Measurements from ENCODE around the gene FBP1.

Gene FBP1

DNA sequence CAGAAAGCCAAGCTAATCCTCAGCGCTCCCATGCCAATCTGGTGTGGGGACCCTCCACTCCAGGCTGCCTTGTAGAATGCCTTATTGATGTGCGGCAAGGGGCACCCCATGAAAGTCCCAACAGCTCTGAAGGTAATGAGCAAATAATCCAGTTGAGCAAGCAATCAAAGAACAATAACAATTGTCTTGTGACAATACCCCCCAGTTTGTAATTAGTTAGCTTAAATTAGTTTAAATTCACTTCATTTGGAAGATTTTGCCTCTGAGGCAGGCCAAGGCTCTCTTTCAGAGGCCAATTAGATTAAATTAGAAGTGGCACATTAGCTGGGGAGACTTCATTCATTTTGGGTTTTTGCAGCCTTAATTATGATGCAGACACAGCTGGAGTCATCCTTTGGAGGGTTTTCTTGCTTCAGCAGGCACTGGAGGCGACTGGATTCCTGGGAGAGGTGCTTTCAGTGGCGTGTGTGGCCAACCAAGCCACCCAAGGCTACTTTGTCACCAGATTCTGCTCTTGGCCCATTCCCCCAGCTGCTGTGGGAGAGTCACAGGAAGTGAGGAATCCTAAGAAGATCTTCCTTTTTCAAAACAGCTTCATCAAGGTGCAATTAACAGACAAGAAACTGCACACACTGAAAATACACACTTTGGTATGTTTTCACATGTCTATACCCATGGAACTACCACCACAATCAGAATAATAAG, 17.9 kb upstream of the FBP1 start:
- no peak for DNase-seq

DNA sequence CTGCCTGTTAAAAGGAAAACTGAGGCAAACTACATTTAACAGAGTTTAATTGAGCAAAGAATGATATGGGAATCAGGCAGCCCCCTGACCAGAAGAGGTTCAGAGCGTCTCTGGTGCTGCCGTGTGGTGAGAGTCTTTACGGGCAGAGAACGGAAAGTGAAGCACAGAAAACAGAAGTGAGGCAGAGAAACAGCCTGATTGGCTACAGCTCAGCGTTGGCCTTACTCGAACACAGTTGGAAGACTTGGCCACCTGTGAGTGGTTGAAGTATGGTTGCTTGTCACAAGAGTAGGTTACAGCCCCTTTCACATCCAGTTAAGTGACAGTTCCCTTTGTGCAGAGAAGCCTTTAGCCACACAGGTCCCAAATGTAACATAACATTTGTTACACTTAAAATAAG, 16.9 kb upstream of the FBP1 start:
- no peak for DNase-seq

DNA sequence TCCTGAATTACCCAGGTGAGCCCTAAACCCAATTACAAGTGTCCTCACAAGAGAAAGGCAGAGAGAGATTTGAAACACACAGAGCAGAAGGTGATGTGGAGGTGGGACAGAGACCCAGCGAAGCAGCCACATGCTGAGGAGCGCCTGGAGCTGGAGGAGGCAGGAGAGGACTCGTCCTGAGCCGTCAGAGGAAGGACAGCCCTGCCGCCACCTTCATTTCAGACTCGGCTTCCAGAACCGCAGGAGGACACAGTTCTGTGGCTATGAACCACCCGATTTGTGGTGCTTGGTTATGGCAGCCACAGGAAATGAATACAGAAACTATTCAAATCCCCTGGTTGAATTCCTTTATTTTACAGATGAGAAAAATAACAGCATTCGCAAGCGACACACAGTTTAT, 16.4 kb upstream of the FBP1 start:
- DNase-seq = no peak

DNA sequence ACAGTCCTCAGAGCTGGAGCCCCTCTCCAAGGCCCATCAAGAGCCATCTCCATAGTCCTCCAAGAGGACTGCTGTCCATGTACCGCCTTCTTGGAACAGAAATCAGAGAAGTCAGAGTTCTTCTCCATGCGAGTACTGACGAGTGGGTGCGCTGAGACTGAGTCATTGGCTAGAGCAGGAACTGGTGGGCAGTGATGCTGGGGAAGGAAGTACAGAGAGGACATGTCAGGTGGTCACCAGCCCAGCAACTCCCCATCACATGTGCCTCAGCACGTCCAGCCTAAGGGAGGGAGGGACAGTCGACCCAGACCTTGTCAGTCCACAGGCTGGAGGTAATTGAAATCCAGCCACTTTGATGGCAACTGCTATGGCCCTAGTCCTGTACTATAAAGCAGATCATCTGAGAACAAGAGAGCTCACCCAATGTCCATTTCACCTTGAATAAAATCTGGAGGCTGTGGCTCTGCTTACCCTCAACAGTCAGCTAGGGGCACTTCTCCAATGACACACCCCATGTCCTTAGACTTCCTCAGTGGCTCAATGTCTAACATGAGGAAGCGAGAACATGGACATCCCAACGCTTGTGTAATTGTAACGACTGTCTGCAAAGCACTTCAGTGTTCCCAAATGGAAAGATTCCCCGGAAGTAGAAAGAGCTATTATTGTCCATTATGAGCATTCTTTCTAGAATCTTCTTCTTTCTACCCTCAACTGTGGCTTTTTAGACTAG, 15.0 kb upstream of the FBP1 start:
- no peak for DNase-seq

DNA sequence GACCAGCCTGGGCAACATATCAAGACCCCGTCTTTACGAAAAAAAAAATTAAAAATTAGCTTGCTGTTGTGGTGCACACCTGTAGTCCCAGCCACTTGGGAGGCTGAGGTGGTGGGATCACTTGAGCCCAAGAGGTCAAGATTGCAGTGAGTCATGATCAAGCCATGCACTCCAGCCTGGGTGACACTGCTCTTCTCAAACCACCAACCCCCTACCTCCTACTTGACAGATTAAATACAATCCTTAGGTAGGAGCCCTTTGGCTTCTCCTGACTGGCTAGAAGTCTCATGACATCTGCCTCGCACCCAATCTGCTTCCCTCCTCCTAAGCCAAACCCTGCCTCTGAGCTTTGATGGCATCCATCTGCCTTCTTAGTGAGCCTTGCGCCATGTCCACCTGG, 11.6 kb upstream of the FBP1 start:
- no peak for DNase-seq

DNA sequence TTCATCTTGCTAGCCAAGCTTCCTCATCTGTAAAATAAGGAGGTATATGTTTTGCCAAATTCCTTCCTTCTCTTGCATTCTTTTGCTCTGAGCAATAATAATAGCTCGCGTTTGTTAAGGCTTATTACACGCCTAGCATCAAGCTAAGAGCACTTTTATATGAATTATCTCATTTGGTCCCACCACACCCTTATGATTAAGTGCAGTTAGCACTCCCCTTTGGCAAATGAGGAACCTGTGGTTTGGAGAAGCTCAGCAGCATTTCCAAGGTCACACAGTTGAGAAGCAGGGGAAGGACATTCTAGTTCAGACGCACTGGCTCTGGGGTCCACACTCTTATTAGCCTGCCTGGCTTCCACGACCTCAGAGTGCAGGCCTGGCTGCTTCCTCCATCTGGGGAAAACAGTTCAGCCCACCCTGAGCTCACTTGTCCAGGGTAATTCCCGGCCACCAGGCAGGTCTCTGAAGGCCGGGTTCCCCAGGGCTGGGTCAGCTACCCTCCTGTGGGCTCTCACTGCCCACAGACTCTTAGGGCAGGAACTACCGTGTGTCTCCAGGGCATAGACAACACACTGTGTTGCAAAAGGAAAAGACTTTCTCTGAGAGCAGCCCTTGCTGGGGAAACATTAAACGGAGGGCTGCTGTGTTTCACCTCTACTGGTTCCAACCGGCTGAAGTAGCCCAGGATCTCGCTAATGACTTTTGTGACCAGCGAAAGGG, 9.9 kb upstream of the FBP1 start:
- DNase-seq = no peak

DNA sequence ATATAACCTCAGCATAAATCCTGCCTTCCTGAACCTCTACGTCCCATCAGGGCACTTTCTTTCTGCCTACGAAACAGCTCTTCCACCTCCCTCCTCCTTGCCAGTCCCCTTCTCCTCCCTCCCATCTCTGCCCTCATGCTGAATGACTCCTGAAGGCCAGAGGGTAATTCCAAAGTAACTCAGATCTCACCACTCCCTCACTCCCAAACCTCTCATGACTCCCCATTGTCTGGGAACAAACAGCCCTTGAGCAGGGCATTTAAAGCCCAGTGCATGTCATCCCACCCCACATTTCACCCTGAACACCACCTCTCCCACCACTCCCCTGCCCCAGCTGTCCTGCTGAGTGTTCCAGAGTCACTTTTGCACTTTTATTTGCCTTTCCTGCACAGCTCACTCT, 8.9 kb upstream of the FBP1 start:
- no peak for DNase-seq

DNA sequence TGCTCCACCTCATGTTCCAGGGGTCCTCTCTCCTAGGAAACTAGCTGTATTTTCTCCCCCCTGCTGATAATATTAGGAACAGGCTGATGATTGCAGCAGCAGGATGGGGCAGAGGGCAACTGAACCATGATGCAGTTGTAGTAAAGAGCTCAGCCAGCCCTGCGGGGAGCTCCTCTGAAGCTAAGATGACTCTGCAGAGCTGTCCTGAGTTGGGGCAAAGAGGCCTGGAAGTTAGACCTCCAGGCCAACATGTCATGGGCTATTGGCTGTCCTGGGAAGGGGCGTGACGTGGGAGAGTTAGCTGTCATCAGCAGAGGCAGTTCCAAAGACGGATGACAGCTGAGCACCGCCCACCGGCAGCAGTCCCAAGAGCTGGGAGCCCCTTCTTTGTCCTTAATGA, 6.6 kb upstream of the FBP1 start:
- no peak for DNase-seq

DNA sequence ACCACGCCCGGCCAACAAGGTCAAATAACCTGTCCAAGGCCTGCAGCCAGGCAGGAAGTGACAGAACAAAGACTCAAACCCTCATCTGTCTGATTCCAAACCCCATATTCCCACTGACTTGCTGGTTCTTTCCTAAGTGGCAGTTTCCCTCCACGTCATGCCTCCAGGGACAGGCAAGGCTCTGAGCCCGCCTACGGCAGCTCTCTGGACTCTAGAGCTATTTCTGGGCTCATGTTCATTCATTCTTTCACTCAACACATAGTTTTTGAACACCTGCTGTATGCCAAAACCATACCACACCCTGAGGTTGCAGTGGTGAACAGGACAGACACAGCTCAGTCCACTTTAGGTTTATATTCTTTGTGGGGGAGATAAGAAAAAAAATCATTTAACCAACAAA, 5.2 kb upstream of the FBP1 start:
- DNase-seq = no peak

DNA sequence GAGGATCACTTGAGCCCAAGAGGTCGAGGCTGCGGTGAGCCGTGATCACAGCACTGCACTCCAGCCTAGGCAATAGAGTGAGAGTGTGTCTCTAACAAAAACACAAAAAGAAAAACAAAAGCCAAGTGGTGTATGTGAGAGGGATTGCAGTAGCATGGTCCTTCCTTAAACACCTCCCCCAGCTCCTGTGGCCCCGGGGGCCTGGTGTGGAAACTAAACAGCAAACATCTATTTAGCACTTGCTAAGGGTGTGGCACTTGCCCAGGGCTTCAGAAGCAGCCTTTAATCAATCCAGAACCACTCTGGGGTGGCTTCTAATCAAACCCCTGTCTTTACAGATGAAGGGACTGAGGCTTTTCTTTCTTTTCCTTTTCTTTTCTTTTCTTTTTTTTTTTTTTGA, 4.4 kb upstream of the FBP1 start:
- DNase-seq = no peak

DNA sequence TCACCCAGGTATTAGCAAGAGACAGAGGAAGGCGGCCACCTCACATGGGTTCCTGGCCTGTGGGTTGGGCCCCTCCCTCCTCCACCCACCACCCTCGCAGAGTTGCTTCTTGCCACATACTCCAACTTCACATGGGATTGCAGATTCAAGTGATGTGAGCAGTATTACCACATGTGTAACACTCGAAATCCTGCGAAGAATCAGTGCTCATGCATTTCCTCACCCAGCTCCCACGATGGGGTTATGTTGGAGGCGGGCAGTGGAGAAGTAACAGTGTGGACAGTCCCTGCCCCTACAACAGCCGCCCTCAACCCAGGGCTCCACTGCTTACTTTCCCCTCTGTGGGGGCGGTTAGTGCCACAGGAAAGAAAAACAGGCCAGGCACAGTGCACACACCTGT, 3.9 kb upstream of the FBP1 start:
- DNase-seq = no peak

DNA sequence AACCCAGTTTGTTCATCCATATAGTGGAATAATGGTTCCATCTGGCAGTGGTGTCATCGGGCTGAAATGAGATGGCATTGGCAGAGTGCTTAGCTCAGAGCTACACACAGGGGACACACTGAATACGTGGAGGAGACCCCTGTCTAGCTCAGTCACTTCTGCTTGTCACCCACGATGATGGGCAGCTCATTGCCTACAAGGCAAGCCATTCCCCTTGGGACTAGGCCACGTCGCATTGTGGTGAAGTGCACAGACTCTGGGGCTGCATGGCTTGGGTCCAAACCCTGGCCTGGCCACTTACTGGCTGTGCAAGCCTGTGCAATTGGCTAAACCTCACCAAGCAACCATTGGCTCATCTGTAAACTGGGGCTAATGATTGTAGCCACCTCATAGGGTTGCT, 3.2 kb upstream of the FBP1 start:
- no peak for DNase-seq

DNA sequence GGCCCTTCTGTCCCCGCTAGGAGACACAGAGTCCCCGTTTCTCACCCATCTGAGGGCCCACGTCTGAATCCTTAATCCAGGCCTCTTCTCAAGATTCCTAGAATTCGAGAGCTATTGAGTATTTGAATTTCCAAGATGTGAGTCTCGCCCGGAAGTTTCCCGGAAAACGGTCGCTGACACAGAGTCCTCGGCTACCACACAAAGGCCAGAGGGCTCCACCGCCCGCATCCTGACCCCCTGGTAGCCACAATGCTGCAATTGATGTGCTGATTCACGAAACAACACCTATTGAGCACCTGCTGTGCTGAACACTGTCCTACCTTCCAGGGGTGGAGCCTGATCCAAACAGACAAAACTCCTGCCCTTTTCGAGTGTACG, 670 bp upstream of the FBP1 start:
- DNase-seq = no peak

DNA sequence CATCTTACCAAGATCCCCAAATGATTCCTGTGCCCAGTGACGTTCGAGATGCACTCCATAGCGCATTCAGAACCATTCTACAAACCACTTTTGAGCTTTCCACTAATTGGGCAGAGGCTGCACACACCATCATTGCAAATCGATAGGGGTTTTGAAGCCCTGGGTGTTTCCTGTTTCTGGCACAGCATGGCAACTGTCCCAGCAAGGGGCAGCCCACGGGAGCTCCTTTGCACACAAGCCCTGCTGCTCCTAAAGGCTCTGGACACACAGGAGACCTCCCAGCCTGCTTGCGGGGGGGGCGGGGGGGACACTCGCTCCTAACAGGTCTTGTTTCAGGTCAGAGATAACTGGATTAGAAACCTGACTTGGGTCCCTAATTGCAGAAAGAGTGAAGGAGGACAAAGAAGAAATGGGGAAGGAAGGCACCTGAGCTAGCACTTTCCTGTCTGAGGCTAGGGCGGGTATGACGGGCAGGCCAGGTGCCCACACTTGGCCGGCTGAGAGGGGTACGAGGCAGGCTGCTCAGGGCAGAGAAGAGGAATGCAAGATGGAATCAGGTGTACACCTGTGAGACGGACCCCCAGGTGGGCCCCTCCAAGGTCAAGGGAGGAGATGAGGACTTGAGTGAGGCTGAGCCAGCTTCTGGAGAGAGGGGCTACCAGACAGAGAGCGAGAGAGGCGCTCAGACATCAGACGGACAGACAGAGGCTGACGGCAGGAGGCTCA, 820 bp downstream of the FBP1 start:
- DNase-seq = no peak

DNA sequence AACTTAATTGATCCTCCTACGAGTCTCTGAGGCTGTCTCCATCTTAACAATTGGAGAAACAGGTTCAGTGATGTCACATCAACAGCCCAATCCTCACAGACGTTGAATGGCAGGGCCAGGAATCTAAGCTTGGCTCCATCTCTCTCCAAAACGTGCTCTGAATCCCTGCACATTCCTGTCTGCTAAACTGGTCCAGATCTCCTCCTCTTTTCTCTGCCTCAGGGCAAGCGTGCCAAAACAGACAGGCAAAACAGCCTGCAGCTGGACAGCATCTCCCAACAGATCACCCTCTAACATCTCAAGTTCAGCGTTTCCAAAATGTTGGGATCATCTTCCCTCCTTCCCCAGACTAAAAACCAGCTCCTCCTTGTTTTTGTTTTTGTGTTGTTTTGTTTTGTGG, 6.6 kb downstream of the FBP1 start:
- no peak for DNase-seq

DNA sequence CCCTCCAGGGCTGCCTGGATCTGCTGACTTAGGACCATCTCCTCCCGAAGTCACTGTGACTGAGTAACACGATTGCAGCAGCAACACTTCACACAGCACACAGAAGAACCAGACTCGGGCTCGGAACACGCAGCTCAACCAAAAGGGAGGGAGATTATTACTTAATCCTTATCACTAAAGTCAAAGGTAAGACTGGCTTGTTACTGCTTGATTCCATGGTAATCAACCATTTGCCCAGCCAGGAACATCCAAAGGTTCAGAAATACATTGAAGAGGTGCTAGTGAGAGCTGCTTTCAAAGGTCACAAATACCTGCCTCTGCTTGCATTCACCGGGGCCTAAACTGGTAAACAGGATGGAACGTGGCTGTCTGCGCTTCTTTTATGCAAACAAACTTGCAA, 7.7 kb downstream of the FBP1 start:
- no peak for DNase-seq

DNA sequence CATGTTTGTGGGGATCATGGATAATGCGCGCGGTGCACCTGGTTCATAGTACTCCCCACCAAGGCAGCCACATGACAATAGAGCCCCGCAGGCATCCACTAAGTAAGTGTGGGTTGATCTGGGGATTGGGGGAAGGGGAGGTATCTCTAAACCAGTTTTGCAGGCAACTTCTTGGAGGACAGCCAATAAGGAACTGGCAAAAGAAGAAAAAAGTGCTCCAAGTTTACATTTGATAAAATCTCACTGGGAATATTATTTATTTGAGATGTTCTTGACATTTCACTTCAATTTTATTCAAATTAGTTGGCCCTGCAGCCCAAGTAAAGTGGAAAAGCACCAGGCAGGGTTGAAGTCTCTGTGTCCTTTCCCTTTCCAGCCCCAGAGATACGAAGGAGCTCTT, 8.5 kb downstream of the FBP1 start:
- DNase-seq = no peak

DNA sequence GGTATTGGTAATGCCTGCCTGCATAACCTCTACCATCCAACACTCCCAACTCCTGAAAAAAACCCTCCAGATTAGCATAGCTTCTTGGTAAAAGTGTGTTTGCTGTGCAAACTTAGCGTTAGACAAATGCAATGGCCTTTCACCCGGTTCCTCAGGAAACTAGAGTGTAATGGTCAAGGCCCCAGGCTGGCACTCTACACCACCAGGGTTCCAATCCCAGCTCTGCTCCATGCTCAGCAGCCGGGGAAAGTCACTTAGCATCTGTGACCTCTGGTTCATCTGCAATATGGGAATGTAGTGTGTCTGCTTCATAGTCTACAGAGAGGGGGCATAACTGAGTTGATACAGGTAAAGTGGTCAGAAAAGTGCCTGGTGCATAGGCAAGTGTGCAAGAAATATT, 9.0 kb downstream of the FBP1 start:
- DNase-seq = no peak

DNA sequence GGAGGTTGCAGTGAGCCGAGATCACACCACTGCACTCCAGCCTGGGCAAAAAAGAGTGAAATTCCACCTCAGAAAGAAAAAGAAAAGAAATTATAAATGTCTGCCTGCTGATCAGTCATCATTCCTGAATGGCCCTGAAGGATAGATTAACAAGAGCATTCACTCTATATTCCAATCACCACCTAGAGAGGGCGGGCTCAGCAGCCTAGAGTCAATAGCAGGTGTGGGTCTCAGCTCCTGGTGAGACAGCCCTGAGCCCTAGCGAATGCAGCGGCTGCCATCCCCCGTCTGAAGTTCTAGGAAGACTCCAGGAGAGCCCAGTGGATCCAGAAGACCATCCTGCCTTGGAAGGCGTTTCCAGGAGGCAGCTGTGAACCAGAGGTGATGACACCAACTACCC, 12.0 kb downstream of the FBP1 start:
- no peak for DNase-seq

DNA sequence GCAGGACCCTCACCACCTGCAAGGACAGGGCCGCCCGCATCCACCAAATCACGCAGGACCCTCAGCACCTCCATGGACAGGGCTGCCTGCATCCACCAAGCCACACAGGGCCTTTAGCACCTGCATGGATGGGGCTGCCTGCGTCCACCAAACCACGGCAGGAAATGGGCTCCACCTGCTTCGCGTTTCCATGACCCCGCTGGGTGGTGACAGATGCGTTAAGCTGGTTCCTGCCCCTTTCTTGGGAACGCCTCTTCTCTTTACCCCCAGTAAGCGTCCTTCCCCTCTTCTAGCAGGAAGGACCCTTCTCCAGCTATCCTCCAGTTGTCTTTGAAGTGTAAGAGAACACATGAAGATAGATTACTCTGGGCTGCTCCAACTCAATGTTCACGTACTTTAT, 13.5 kb downstream of the FBP1 start:
- DNase-seq = no peak

DNA sequence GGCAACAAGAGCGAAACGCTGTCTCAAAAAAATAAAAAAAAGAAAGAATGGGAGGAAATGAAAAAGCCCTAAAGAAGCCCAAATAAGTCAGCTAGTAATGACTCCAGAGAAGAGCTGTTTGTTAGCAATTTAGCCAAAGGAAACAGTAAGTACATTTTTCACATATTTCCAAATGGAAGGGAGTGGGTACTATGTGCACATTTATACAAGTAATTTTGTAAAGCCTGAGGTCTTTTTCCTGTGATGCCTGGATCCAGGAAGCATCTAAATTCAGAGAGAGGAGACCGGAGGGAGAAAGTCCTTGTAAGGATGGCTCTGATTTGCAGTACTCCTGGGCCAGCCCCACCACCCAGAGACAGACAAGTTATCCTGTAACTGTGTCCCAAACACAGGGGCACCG, 14.7 kb downstream of the FBP1 start:
- no peak for DNase-seq

DNA sequence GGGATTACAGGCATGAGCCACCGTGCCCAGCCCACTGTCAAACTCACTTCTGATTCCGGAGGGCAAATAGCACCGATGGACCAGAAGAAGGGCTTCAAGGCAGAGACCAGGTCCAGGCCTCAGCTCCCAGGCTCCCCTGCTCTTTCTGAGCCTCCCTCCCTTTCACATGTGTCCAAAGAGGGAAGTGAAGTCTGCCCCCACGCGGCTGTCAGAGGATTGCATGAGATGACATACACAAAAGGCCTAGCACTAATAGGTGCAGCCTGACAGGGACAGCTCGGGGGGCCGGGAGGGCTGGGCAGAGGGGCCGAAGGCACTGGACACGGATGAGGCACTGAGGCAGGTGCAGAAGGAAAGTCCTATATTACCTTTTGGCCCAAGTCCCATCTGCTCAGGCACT, 16.1 kb downstream of the FBP1 start:
- DNase-seq = no peak

DNA sequence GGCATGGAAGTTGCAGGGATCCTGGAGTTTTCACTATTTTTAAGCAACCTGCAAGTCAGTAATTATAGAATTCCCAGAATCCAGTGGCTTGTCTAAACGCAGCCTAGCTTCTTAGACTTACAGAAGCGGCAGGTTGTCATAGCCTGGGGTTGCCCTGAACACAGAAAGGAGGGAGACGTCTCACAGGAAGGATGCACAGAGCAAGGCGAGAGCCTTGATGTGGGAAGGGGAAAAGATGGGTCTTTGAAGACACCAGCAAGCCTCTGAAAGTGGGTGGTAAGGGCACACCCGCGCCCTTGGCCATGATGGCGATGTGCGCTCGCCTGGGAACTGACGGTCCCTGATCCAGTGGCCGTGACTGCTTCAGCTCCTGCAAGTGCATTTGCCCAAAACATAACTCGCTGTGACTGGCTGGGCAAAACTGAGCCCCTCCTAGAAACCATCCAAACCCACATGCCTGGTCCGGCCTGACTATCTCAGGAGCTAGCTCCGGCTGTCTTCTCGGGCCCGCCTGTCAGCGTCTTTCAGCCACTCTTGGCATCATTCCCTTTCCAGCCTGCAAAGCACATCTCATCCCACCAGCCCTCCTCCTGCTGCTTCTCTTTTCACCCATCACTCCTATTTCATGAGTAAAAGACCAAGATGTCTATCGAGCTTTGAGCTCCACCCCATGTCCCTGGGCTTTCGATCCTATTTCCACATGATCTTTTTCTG, 17.1 kb downstream of the FBP1 start:
- no peak for DNase-seq
